Astrocyte (in vitro differentiated cells and primary cell): ENCODE results near the gene DOC2A. TPM values are rescaled to one million over a fixed set of nuclear protein-coding genes. Genes with fewer than 3 reads are reported as not detected.

Experiments
- DNase-seq: peaks from one replicate; pipeline ENCODE4 v3.0.0-alpha.2; 2010; ENCODE audit warnings: low read depth
- FAIRE-seq: peaks from 2 replicates; lab custom pipeline; 2011; peaks lifted over from hg19 to GRCh38; lab: Jason Lieb, UNC
- H2AFZ ChIP-seq: 2 replicates; pipeline ENCODE4 v1.6.0; 2012; ENCODE audit warnings: low read depth, low read length, inconsistent platforms
- H3K27ac ChIP-seq: 2 replicates; pipeline ENCODE4 v1.5.1; 2011; ENCODE audit warnings: low read depth, low read length, inconsistent platforms
- H3K27me3 ChIP-seq: 2 replicates; pipeline ENCODE4 v1.6.0; 2011; ENCODE audit warnings: low read length, inconsistent platforms; ENCODE audit not compliant: insufficient read depth
- H3K36me3 ChIP-seq: 2 replicates; pipeline ENCODE4 v1.5.1; 2011; ENCODE audit warnings: low read length, inconsistent platforms; ENCODE audit not compliant: insufficient read depth
- H3K4me1 ChIP-seq: 2 replicates; pipeline ENCODE4 v1.5.1; 2011; ENCODE audit warnings: low read length, inconsistent platforms; ENCODE audit not compliant: insufficient read depth
- H3K4me2 ChIP-seq: 2 replicates; pipeline ENCODE4 v1.6.0; 2012; ENCODE audit warnings: low read length, inconsistent platforms
- H3K4me3 ChIP-seq: 2 replicates; pipeline ENCODE4 v1.5.1; 2011; ENCODE audit warnings: low read depth, mild to moderate bottlenecking, low read length, inconsistent platforms; ENCODE audit not compliant: insufficient read depth
- H3K79me2 ChIP-seq: 2 replicates; pipeline ENCODE4 v1.6.0; 2012; ENCODE audit warnings: mild to moderate bottlenecking, low read length, inconsistent platforms; ENCODE audit not compliant: insufficient read depth
- H3K9ac ChIP-seq: 2 replicates; pipeline ENCODE4 v1.6.0; 2012; ENCODE audit warnings: mild to moderate bottlenecking, low read length, inconsistent platforms
- H3K9me3 ChIP-seq: 2 replicates; pipeline ENCODE4 v1.5.1; 2012; ENCODE audit warnings: low read depth, mild to moderate bottlenecking, low read length, inconsistent platforms; ENCODE audit not compliant: insufficient read depth
- H4K20me1 ChIP-seq: 2 replicates; pipeline ENCODE4 v1.6.0; 2012; ENCODE audit warnings: low read length, inconsistent platforms; ENCODE audit not compliant: insufficient read depth
- H3K27ac Mint-ChIP-seq: one replicate; pipeline ENCODE4 v1.8.0; 2021; ENCODE audit warnings: mild to moderate bottlenecking, mixed read lengths; ENCODE audit not compliant: unreplicated experiment
- H3K27me3 Mint-ChIP-seq: one replicate; pipeline ENCODE4 v1.8.0; 2021; ENCODE audit warnings: low read depth, mixed read lengths; ENCODE audit not compliant: unreplicated experiment
- H3K36me3 Mint-ChIP-seq: one replicate; pipeline ENCODE4 v1.8.0; 2021; ENCODE audit warnings: low read depth, mixed read lengths; ENCODE audit not compliant: unreplicated experiment
- H3K4me1 Mint-ChIP-seq: one replicate; pipeline ENCODE4 v1.8.0; 2021; ENCODE audit warnings: low read depth, mixed read lengths; ENCODE audit not compliant: unreplicated experiment
- H3K4me3 Mint-ChIP-seq: one replicate; pipeline ENCODE4 v1.8.0; 2021; ENCODE audit warnings: mild to moderate bottlenecking, moderate library complexity, mixed read lengths; ENCODE audit not compliant: unreplicated experiment
- H3K9me3 Mint-ChIP-seq: one replicate; pipeline ENCODE4 v1.8.0; 2021; ENCODE audit warnings: mild to moderate bottlenecking, mixed read lengths; ENCODE audit not compliant: unreplicated experiment
- EZH2 ChIP-seq: IDR thresholded peaks from 2 replicates; pipeline ENCODE4 v1.6.1; 2012; ENCODE audit warnings: mild to moderate bottlenecking, low read length, inconsistent platforms; ENCODE audit not compliant: insufficient read depth
- total RNA-seq: library from RNA; stranded (reverse); gene quantifications from 2 replicates; pipeline ENCODE4 v1.2.1, GENCODE V29; 2021
- TF ChIP-seq, protein P1 (sequence below): IDR thresholded peaks from 2 replicates; pipeline ENCODE4 v1.5.1; 2011; ENCODE audit warnings: low read depth, mild to moderate bottlenecking, inconsistent platforms, low read length, moderate library complexity; ENCODE audit not compliant: insufficient read depth

DOC2A gene
- total RNA-seq, 1 donor from 2014 or later, result 0.89 TPM

DNA sequence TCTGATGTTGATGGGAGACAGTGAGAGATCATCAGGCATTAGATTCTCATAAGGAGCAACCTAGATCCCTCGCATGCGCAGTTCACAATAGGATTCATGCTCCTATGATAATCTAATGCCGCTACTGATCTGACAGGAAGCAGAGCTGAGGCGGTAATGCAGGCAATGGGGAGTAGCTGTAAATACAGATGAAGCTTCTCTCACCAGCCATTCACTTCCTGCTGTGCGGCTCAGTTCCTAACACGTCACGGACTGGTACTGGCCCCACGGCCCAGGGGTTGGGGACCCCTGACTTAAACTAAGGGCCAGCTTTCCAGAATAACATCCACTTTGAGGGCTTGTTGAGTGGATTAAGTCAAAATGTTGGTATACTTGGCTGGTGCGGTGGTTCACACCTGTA, 51.5 kb downstream of the DOC2A start:
- Mint-ChIP-seq H3K4me1 (peaks cover 9% of the 10 kb centered on the region), H3K36me3 (peaks cover 5% of the 10 kb centered on the region), H3K27ac (no peak overlapping the region), H3K9me3 (no peaks in the 10 kb centered on the region), H3K27me3 (no peaks in the 10 kb centered on the region), H3K4me3 (no peak overlapping the region)
- H3K79me2 ChIP-seq, result no peaks in the 10 kb centered on the region
- FAIRE-seq (no peak), DNase-seq (no peak)
- no peaks in the 10 kb centered on the region for H3K9me3 ChIP-seq
- no peaks in the 10 kb centered on the region for H3K36me3 ChIP-seq
- H4K20me1 ChIP-seq, result no peaks in the 10 kb centered on the region
- peaks cover 13% of the 10 kb centered on the region for H3K4me1 ChIP-seq
- H3K4me2 ChIP-seq, result no peak overlapping the region
- H2AFZ ChIP-seq, result no peak overlapping the region
- no peak overlapping the region for H3K4me3 ChIP-seq
- TF ChIP-seq EZH2, result no peak
- TF ChIP-seq, protein P1, sequence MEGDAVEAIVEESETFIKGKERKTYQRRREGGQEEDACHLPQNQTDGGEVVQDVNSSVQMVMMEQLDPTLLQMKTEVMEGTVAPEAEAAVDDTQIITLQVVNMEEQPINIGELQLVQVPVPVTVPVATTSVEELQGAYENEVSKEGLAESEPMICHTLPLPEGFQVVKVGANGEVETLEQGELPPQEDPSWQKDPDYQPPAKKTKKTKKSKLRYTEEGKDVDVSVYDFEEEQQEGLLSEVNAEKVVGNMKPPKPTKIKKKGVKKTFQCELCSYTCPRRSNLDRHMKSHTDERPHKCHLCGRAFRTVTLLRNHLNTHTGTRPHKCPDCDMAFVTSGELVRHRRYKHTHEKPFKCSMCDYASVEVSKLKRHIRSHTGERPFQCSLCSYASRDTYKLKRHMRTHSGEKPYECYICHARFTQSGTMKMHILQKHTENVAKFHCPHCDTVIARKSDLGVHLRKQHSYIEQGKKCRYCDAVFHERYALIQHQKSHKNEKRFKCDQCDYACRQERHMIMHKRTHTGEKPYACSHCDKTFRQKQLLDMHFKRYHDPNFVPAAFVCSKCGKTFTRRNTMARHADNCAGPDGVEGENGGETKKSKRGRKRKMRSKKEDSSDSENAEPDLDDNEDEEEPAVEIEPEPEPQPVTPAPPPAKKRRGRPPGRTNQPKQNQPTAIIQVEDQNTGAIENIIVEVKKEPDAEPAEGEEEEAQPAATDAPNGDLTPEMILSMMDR, result no peak
- no peak overlapping the region for H3K9ac ChIP-seq
- H3K27me3 ChIP-seq, result no peaks in the 10 kb centered on the region
- no peak overlapping the region for H3K27ac ChIP-seq

DNA sequence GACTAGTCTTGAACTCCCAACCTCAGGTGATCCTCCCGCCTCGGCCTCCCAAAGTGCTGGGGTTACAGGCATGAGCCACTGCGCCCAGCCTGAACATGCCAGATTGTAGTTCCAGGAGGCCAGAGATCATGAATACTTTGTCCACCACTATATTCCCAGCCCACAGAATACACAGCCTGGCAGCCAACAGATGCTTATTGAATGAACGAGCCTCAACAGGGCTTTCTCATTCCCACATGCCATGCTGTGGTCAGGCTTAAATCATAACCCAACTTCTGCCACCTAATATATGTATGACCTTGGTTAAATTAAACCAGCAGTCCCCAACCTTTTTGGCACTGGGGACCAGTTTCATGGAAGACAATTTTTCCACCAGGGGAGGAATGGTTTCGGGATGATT, 52.1 kb downstream of the DOC2A start:
- DNase-seq (no peak), FAIRE-seq (no peak)
- no peaks in the 10 kb centered on the region for H3K79me2 ChIP-seq
- H3K4me3 Mint-ChIP-seq, result no peak overlapping the region
- H3K4me2 ChIP-seq, result no peak overlapping the region
- H3K9me3 ChIP-seq, result no peaks in the 10 kb centered on the region
- no peak overlapping the region for H2AFZ ChIP-seq
- no peaks in the 10 kb centered on the region for H3K36me3 ChIP-seq
- no peaks in the 10 kb centered on the region for H3K27me3 ChIP-seq
- no peak overlapping the region for H3K4me3 ChIP-seq
- no peak overlapping the region for H3K9ac ChIP-seq
- no peak overlapping the region for H3K27ac ChIP-seq
- no peak overlapping the region for H3K27ac Mint-ChIP-seq
- no peaks in the 10 kb centered on the region for H4K20me1 ChIP-seq
- no peaks in the 10 kb centered on the region for H3K27me3 Mint-ChIP-seq
- peaks cover 9% of the 10 kb centered on the region for H3K4me1 Mint-ChIP-seq
- no peaks in the 10 kb centered on the region for H3K9me3 Mint-ChIP-seq
- peaks cover 5% of the 10 kb centered on the region for H3K36me3 Mint-ChIP-seq
- H3K4me1 ChIP-seq, result peaks cover 13% of the 10 kb centered on the region
- TF ChIP-seq, protein P1, result no peak
- no peak for TF ChIP-seq EZH2

Other genes starting within 250 kb of the DOC2A start
- gene ZG16, start 232.8 kb downstream of the DOC2A start, total RNA-seq, result not detected in 2 replicates
- gene KIF22, start 220.3 kb downstream of the DOC2A start, total RNA-seq, result 12.5 and 14.3 TPM in 2 replicates
- gene MAZ, start 204.5 kb downstream of the DOC2A start, total RNA-seq, result 216 and 247 TPM in 2 replicates
- gene PRRT2, start 198.8 kb downstream of the DOC2A start, total RNA-seq, result 6.2 and 6.7 TPM in 2 replicates
- gene PAGR1, start 194.9 kb downstream of the DOC2A start, total RNA-seq, result 20.1 and 20.8 TPM in 2 replicates
- 38.7 and 40.1 TPM in 2 replicates for gene MVP, start 190.6 kb downstream of the DOC2A start, total RNA-seq
- 88.1 and 92.0 TPM in 2 replicates for gene CDIPT, start 147.8 kb downstream of the DOC2A start, total RNA-seq
- gene SEZ6L2, start 111.5 kb downstream of the DOC2A start, total RNA-seq, result 69.6 and 90.6 TPM in 2 replicates
- gene ASPHD1, start 110.5 kb downstream of the DOC2A start, total RNA-seq, result 43.3 and 44.8 TPM in 2 replicates
- gene KCTD13, start 84.8 kb downstream of the DOC2A start, total RNA-seq, result 25.1 and 27.1 TPM in 2 replicates
- 96.6 and 104 TPM in 2 replicates for gene TMEM219, start 48.9 kb downstream of the DOC2A start, total RNA-seq
- 55.2 and 55.9 TPM in 2 replicates for gene TAOK2, start 37.2 kb downstream of the DOC2A start, total RNA-seq
- 4.3 and 5.0 TPM in 2 replicates for gene HIRIP3, start 15.4 kb downstream of the DOC2A start, total RNA-seq
- gene INO80E, start 14.8 kb downstream of the DOC2A start, total RNA-seq, result 58.5 and 64.8 TPM in 2 replicates
- gene C16orf92, start 12.2 kb upstream of the DOC2A start, total RNA-seq, result not detected in 2 replicates
- 1.4 and 1.9 TPM in 2 replicates for gene TLCD3B, start 20.2 kb upstream of the DOC2A start, total RNA-seq
- gene ALDOA, start 54.7 kb upstream of the DOC2A start, total RNA-seq, result 1,795 and 1,830 TPM in 2 replicates
- 140 TPM in 2 replicates for gene PPP4C, start 65.0 kb upstream of the DOC2A start, total RNA-seq
- 0.22 and 0.27 TPM in 2 replicates for gene TBX6, start 80.9 kb upstream of the DOC2A start, total RNA-seq
- 20.5 and 25.2 TPM in 2 replicates for gene YPEL3, start 85.2 kb upstream of the DOC2A start, total RNA-seq
- gene GDPD3, start 102.5 kb upstream of the DOC2A start, total RNA-seq, result 1.8 and 3.6 TPM in 2 replicates
- 28.7 and 35.1 TPM in 2 replicates for gene MAPK3, start 112.2 kb upstream of the DOC2A start, total RNA-seq
- gene CORO1A, start 172.6 kb upstream of the DOC2A start, total RNA-seq, result 3.1 and 4.0 TPM in 2 replicates
- gene BOLA2B, start 182.6 kb upstream of the DOC2A start, total RNA-seq, result 125 and 149 TPM in 2 replicates
- 10.9 and 14.5 TPM in 2 replicates for gene SLX1A, start 182.8 kb upstream of the DOC2A start, total RNA-seq
- gene SULT1A3, start 188.2 kb upstream of the DOC2A start, total RNA-seq, result 8.6 and 11.9 TPM in 2 replicates
- gene NPIPB13, start 237.5 kb upstream of the DOC2A start, total RNA-seq, result 7.7 and 12.3 TPM in 2 replicates